ENCODE data around the gene ZNF677. TPM values are rescaled to one million over a fixed set of nuclear protein-coding genes. Genes with fewer than 3 reads are reported as not detected.
"Not testable (repeated sequence)": the region's sequence is repeated elsewhere in the genome, so short reads cannot be mapped to it uniquely, and the experiment has no call there.

The ZNF677 gene
- polyA plus RNA-seq = 14.0 to 22.2 TPM (median 16.8 TPM) in 3 replicates
- 5.7 TPM for polyA plus RNA-seq (2011; ENCODE audit: low read depth)
- 10.7 and 18.4 TPM in 2 replicates for polyA plus RNA-seq (2011; cell fraction: cytosol; rRNA removed)
- 26.3 and 33.7 TPM in 2 replicates for polyA plus RNA-seq (2011; cell fraction: nucleus; rRNA removed)
- 10.2 and 12.2 TPM in 2 replicates for polyA plus RNA-seq (2012; ENCODE audit: low replicate concordance)
- 2.9 to 13.3 TPM (median 11.7 TPM) in 3 replicates for polyA minus RNA-seq
- 8.2 TPM for polyA minus RNA-seq (2011; cell fraction: cytosol; rRNA and poly(A)+ RNA removed)
- polyA minus RNA-seq (2011; cell fraction: nucleus; rRNA and poly(A)+ RNA removed) = 11.9 and 19.7 TPM in 2 replicates

GRCh38 chr19:53254411-53255341, at the start of gene ZNF677:
ZNF677 (minus strand) TSS chr19:53254873; CDS start chr19:53251550, 3,323 bp downstream.
- dilution Hi-C loops (cut with MboI; ENCODE audit: extremely low pct_ligation_motif_present, low sequenced_read_pairs) = no loop called here
- Histone ChIP-seq H3K4me3 (ENCODE audit: control insufficient read depth in 2 of 3, extremely low read depth in 1 of 3, insufficient read depth in 2 of 3, low read depth in 1 of 3, low read length in 3 of 3) (peak within 1 kb of the TSS; percentile 78 to 96 (median 92)), H3K36me3 (ENCODE audit: control insufficient read depth in 2 of 2, extremely low read depth in 1 of 2, insufficient read depth in 2 of 2, low read length in 2 of 2) (no peaks in the 10 kb centered on the region), H3K9me1 (ENCODE audit: control insufficient read depth, extremely low read depth, insufficient read depth, low read length) (no peaks in the 10 kb centered on the region), H3K9ac (ENCODE audit: control insufficient read depth, extremely low read depth, insufficient read depth, low read length) (peak within 1 kb of the TSS; percentile 82), H3K9me3 (ENCODE audit: control insufficient read depth, low read depth, low read length) (peaks cover 2% of the 10 kb centered on the region), H2AFZ (ENCODE audit: control insufficient read depth, low read length) (peak within 1 kb of the TSS; percentile 99), H3K4me1 (ENCODE audit: control insufficient read depth, extremely low read depth, insufficient read depth, low read length) (no peaks in the 10 kb centered on the region), H3K27me3 (ENCODE audit: control insufficient read depth, extremely low read depth, insufficient read depth, low read length) (no peaks in the 10 kb centered on the region), H4K20me1 (ENCODE audit: control insufficient read depth, extremely low read depth, insufficient read depth, low read length) (no peaks in the 10 kb centered on the region), H3K27ac (ENCODE audit: control insufficient read depth, insufficient read depth, low read length) (peak within 1 kb of the TSS; percentile 50), H3K79me2 (ENCODE audit: control insufficient read depth, insufficient read depth, low read length) (no peaks in the 10 kb centered on the region), H3K4me2 (ENCODE audit: control insufficient read depth, extremely low read depth, insufficient read depth, low read depth, low read length) (peak within 1 kb of the TSS; percentile 84)
- DNase-seq (ENCODE audit: low read depth, low spot score) = peak; percentile 33
- TF ChIP-seq EZH2 (IDR thresholded peaks at IDR 0.05; ENCODE audit: low read length) (no peak), CTCF (optimal IDR thresholded peaks at IDR 0.05 in 1 of 3, IDR thresholded peaks at IDR 0.05 in 1 of 3, conservative IDR thresholded peaks at IDR 0.05 in 1 of 3; ENCODE audit: extremely low read depth in 1 of 3, insufficient read depth in 2 of 3, low read length in 3 of 3) (no peak)
- FAIRE-seq = no peak

GRCh38 chr19:53301341-53301740, 46.7 kb upstream of the ZNF677 start:
- FAIRE-seq; H3K9ac ChIP-seq (ENCODE audit: control insufficient read depth, extremely low read depth, insufficient read depth, low read length); H4K20me1 ChIP-seq (ENCODE audit: control insufficient read depth, extremely low read depth, insufficient read depth, low read length); H3K4me3 ChIP-seq (ENCODE audit: control insufficient read depth in 2 of 3, extremely low read depth in 1 of 3, insufficient read depth in 2 of 3, low read depth in 1 of 3, low read length in 3 of 3); DNase-seq (ENCODE audit: low read depth, low spot score); H2AFZ ChIP-seq (ENCODE audit: control insufficient read depth, low read length); H3K27me3 ChIP-seq (ENCODE audit: control insufficient read depth, extremely low read depth, insufficient read depth, low read length); H3K36me3 ChIP-seq (ENCODE audit: control insufficient read depth in 2 of 2, extremely low read depth in 1 of 2, insufficient read depth in 2 of 2, low read length in 2 of 2); H3K4me1 ChIP-seq (ENCODE audit: control insufficient read depth, extremely low read depth, insufficient read depth, low read length); H3K4me2 ChIP-seq (ENCODE audit: control insufficient read depth, extremely low read depth, insufficient read depth, low read depth, low read length); dilution Hi-C loops (cut with MboI; ENCODE audit: extremely low pct_ligation_motif_present, low sequenced_read_pairs); H3K27ac ChIP-seq (ENCODE audit: control insufficient read depth, insufficient read depth, low read length); H3K79me2 ChIP-seq (ENCODE audit: control insufficient read depth, insufficient read depth, low read length); H3K9me1 ChIP-seq (ENCODE audit: control insufficient read depth, extremely low read depth, insufficient read depth, low read length); H3K9me3 ChIP-seq (ENCODE audit: control insufficient read depth, low read depth, low read length): not testable (repeated sequence)

Measured in keratinocyte (primary cell).